GM10248 (cell line): Measurements from ENCODE around the gene ANGPTL7.

Source experiments
- CTCF ChIA-PET: fragments of 300-600 bp; sonication (Branson Sonifier 250); formaldehyde crosslinking; extraction: SDS; loops from one replicate; lab custom pipeline; 2021; ENCODE audit warnings: antibody characterized with exemption; lab: Yijun Ruan, JAX
- POLR2A ChIA-PET: fragments of 350-650 bp; sonication (Branson Sonifier 250); formaldehyde crosslinking; extraction: SDS; loops from one replicate; lab custom pipeline; 2020; ENCODE audit warnings: antibody characterized with exemption; lab: Yijun Ruan, JAX
- DNase-seq: peaks from one replicate; pipeline ENCODE4 v3.0.0; 2012; ENCODE audit errors: extremely low spot score
- CTCF ChIP-seq: IDR thresholded peaks from 2 replicates; pipeline ENCODE4 v1.5.1; 2012; ENCODE audit warnings: mild to moderate bottlenecking, low read depth; ENCODE audit errors: extremely low read depth, missing control alignments, control extremely low read depth

ANGPTL7 gene

GRCh38 chr1:11215381-11216005 is 26.3 kb downstream of the ANGPTL7 start:
- no peak for TF ChIP-seq CTCF
- DNase-seq = no peak
- ChIA-PET CTCF (interaction anchor here (0.8 to 2.0 kb wide), 4 partner anchors 9 to 435 kb away, joined by 3 to 8 read pairs (median 5); no protein-coding TSS in a partner anchor), POLR2A (no interaction called here)

GRCh38 chr1:11216074-11216473 is 26.9 kb downstream of the ANGPTL7 start:
- CTCF ChIA-PET = interaction anchor here (0.8 to 2.0 kb wide), 6 partner anchors 10 to 434 kb away, joined by 3 to 8 read pairs (median 3); partner anchors contain the start of gene MTOR

GRCh38 chr1:11227106-11228077 is 38.2 kb downstream of the ANGPTL7 start:
- no peak for TF ChIP-seq CTCF
- POLR2A ChIA-PET = no interaction called here
- peak; percentile 39 for DNase-seq
- CTCF ChIA-PET = interaction anchor here (1.2 to 8.9 kb wide), 5 partner anchors 9 to 189 kb away, joined by 3 to 65 read pairs (median 4); no protein-coding TSS in a partner anchor

More at GRCh38 chr1:11216074-11216473, 26.9 kb downstream of the ANGPTL7 start:
- POLR2A ChIA-PET = no interaction called here
- TF ChIP-seq CTCF = no peak
- DNase-seq = no peak

GRCh38 chr1:11229203-11229602 is 40.0 kb downstream of the ANGPTL7 start:
- ChIA-PET CTCF (interaction anchor here (1.2 to 8.9 kb wide), 6 partner anchors 9 to 414 kb away, joined by 3 to 65 read pairs (median 4); no protein-coding TSS in a partner anchor), POLR2A (no interaction called here)
- no peak for TF ChIP-seq CTCF
- no peak for DNase-seq

GRCh38 chr1:11233208-11233607 is 44.1 kb downstream of the ANGPTL7 start:
- DNase-seq = no peak
- ChIA-PET POLR2A (no interaction called here), CTCF (interaction anchor here (1.0 to 8.9 kb wide), 3 partner anchors 8 to 196 kb away, joined by 3 to 65 read pairs (median 4); no protein-coding TSS in a partner anchor)
- no peak for TF ChIP-seq CTCF

GRCh38 chr1:11237356-11237755 is 48.2 kb downstream of the ANGPTL7 start:
- POLR2A ChIA-PET = no interaction called here
- CTCF ChIA-PET = interaction anchor here (1.2 to 1.3 kb wide), 2 partner anchors 8 to 25 kb away, joined by 3 read pairs; partner anchors contain the start of gene MTOR
- DNase-seq = no peak
- no peak for TF ChIP-seq CTCF
